HepG2 (cell line): ENCODE data around the gene UBC. TPM values are rescaled to one million over a fixed set of nuclear protein-coding genes. Genes with fewer than 3 reads are reported as not detected.

ENCODE experiments used
- FOXA3 ChIP-seq: IDR thresholded peaks from 2 replicates; pipeline ENCODE4 v1.6.1; 2016; ENCODE audit warnings: missing genetic modification reagents, missing compliant biosample characterization
- NFATC3 ChIP-seq: sonication (generic); formaldehyde crosslinking; IDR thresholded peaks from 2 replicates; pipeline ENCODE4 v1.5.1; 2020; ENCODE audit warnings: mild to moderate bottlenecking, missing genetic modification reagents
- RAD51 ChIP-seq: fragments of 450-650 bp; IDR thresholded peaks from 2 replicates; pipeline ENCODE4 v1.6.1; 2016; ENCODE audit warnings: borderline replicate concordance
- TBX3 ChIP-seq: fragments of 450-650 bp; IDR thresholded peaks from 2 replicates; pipeline ENCODE4 v1.6.1; 2017; ENCODE audit warnings: antibody characterized with exemption, mild to moderate bottlenecking, inconsistent platforms, borderline replicate concordance
- XBP1 ChIP-seq: sonication (generic); formaldehyde crosslinking; IDR thresholded peaks from 2 replicates; pipeline ENCODE4 v1.5.0; 2020; ENCODE audit warnings: missing genetic modification reagents
- ZBTB3 ChIP-seq: sonication (generic); formaldehyde crosslinking; IDR thresholded peaks from 2 replicates; pipeline ENCODE4 v1.4.0; 2020; ENCODE audit warnings: low read depth, mild to moderate bottlenecking, moderate library complexity, missing genetic modification reagents, borderline replicate concordance
- ZNF264 ChIP-seq: sonication (generic); formaldehyde crosslinking; IDR thresholded peaks from 2 replicates; pipeline ENCODE4 v1.4.0; 2020; ENCODE audit warnings: missing genetic modification reagents
- ZNF382 ChIP-seq: sonication (generic); formaldehyde crosslinking; IDR thresholded peaks from 2 replicates; pipeline ENCODE4 v1.5.0; 2020; ENCODE audit warnings: missing genetic modification reagents, mild to moderate bottlenecking, borderline replicate concordance
- ZNF513 ChIP-seq: sonication (generic); formaldehyde crosslinking; conservative IDR thresholded peaks from 2 replicates; pipeline ENCODE4 v1.5.0; 2020; ENCODE audit warnings: missing genetic modification reagents
- ZNF570 ChIP-seq: sonication (generic); formaldehyde crosslinking; IDR thresholded peaks from 2 replicates; pipeline ENCODE4 v1.4.0; 2020; ENCODE audit warnings: mild to moderate bottlenecking, missing genetic modification reagents, borderline replicate concordance
- ZNF788 ChIP-seq: sonication (generic); formaldehyde crosslinking; IDR thresholded peaks from 2 replicates; pipeline ENCODE4 v1.5.0; 2020; ENCODE audit warnings: mild to moderate bottlenecking, missing genetic modification reagents, borderline replicate concordance
- polyA plus RNA-seq, 8 experiments: library from polyadenylated mRNA; depleted of rRNA in 3 of 8; stranded (reverse) in 7 of 8; unstranded in 1 of 8; fragments of >200 nt; fragmentation: Illumina TruSeq in 4 of 8; extraction: Trizol in 4 of 8; gene quantifications; 2 replicates each; pipeline versions ENCODE4 v1.2.1 to v1.2.3, GENCODE V29; 2011 to 2016; ENCODE audit warnings: low read depth in 4 of 8, missing spikeins in 1 of 8, mixed read lengths in 1 of 8; ENCODE audit not compliant: insufficient read depth in 1 of 8
- total RNA-seq, 5 experiments: library from RNA; depleted of rRNA; stranded (reverse); fragments of >200 nt; fragmentation: Illumina TruSeq; extraction: Trizol; gene quantifications; 2 replicates each; pipeline ENCODE4 v1.2.3, GENCODE V29; 2016; ENCODE audit warnings: low read depth in 1 of 5
- TF ChIP-seq, protein P1 (sequence below), 2 experiments: fragments of 450-650 bp in 1 of 2; sonication (generic) in 1 of 2; formaldehyde crosslinking in 1 of 2; IDR thresholded peaks; 2 replicates each; pipeline versions ENCODE4 v1.6.1 to v1.8.0; 2016 to 2022; ENCODE audit warnings: antibody characterized with exemption in 1 of 2, mild to moderate bottlenecking in 1 of 2, missing genetic modification reagents in 1 of 2
- TF ChIP-seq, protein P2 (sequence below): sonication (generic); formaldehyde crosslinking; IDR thresholded peaks from 2 replicates; pipeline ENCODE4 v1.5.0; 2020; ENCODE audit warnings: mild to moderate bottlenecking, missing genetic modification reagents
- TF ChIP-seq, protein P3 (sequence below): IDR thresholded peaks from 2 replicates; pipeline ENCODE4 v1.6.1; 2016; ENCODE audit warnings: missing compliant biosample characterization, missing genetic modification reagents, borderline replicate concordance

UBC gene
- total and polyA plus RNA-seq, 2 of the 13 experiments (the other 11 are each of a cell fraction or from before 2014, with no cell fraction given), result 805 to 1,432 TPM

- TF ChIP-seq, protein P1, sequence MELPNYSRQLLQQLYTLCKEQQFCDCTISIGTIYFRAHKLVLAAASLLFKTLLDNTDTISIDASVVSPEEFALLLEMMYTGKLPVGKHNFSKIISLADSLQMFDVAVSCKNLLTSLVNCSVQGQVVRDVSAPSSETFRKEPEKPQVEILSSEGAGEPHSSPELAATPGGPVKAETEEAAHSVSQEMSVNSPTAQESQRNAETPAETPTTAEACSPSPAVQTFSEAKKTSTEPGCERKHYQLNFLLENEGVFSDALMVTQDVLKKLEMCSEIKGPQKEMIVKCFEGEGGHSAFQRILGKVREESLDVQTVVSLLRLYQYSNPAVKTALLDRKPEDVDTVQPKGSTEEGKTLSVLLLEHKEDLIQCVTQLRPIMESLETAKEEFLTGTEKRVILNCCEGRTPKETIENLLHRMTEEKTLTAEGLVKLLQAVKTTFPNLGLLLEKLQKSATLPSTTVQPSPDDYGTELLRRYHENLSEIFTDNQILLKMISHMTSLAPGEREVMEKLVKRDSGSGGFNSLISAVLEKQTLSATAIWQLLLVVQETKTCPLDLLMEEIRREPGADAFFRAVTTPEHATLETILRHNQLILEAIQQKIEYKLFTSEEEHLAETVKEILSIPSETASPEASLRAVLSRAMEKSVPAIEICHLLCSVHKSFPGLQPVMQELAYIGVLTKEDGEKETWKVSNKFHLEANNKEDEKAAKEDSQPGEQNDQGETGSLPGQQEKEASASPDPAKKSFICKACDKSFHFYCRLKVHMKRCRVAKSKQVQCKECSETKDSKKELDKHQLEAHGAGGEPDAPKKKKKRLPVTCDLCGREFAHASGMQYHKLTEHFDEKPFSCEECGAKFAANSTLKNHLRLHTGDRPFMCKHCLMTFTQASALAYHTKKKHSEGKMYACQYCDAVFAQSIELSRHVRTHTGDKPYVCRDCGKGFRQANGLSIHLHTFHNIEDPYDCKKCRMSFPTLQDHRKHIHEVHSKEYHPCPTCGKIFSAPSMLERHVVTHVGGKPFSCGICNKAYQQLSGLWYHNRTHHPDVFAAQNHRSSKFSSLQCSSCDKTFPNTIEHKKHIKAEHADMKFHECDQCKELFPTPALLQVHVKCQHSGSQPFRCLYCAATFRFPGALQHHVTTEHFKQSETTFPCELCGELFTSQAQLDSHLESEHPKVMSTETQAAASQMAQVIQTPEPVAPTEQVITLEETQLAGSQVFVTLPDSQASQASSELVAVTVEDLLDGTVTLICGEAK (IDR thresholded peaks at IDR 0.05), result no peak
- TF ChIP-seq, protein P1 (CRISPR knock-in tag; IDR thresholded peaks at IDR 0.05), result no peak
- TF ChIP-seq ZNF382 (CRISPR knock-in tag), result no peak
- no peak for TF ChIP-seq ZBTB3 (CRISPR knock-in tag)
- TF ChIP-seq FOXA3 (CRISPR knock-in tag), result no peak
- no peak for TF ChIP-seq ZNF264 (CRISPR knock-in tag)
- TF ChIP-seq, protein P2, sequence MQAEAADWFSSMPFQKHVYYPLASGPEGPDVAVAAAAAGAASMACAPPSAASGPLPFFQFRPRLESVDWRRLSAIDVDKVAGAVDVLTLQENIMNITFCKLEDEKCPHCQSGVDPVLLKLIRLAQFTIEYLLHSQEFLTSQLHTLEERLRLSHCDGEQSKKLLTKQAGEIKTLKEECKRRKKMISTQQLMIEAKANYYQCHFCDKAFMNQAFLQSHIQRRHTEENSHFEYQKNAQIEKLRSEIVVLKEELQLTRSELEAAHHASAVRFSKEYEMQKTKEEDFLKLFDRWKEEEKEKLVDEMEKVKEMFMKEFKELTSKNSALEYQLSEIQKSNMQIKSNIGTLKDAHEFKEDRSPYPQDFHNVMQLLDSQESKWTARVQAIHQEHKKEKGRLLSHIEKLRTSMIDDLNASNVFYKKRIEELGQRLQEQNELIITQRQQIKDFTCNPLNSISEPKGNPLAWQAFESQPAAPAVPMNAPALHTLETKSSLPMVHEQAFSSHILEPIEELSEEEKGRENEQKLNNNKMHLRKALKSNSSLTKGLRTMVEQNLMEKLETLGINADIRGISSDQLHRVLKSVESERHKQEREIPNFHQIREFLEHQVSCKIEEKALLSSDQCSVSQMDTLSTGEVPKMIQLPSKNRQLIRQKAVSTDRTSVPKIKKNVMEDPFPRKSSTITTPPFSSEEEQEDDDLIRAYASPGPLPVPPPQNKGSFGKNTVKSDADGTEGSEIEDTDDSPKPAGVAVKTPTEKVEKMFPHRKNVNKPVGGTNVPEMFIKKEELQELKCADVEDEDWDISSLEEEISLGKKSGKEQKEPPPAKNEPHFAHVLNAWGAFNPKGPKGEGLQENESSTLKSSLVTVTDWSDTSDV (CRISPR knock-in tag), result no peak
- TF ChIP-seq XBP1, result no peak
- no peak for TF ChIP-seq TBX3
- TF ChIP-seq, protein P3, sequence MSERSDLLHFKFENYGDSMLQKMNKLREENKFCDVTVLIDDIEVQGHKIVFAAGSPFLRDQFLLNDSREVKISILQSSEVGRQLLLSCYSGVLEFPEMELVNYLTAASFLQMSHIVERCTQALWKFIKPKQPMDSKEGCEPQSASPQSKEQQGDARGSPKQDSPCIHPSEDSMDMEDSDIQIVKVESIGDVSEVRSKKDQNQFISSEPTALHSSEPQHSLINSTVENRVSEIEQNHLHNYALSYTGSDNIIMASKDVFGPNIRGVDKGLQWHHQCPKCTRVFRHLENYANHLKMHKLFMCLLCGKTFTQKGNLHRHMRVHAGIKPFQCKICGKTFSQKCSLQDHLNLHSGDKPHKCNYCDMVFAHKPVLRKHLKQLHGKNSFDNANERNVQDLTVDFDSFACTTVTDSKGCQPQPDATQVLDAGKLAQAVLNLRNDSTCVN, result no peak
- no peak for TF ChIP-seq ZNF570 (CRISPR knock-in tag)
- TF ChIP-seq ZNF788, result peak; percentile 18; the same call in 1 of the 2 replicates
- no peak for TF ChIP-seq RAD51
- no peak for TF ChIP-seq ZNF513 (CRISPR knock-in tag)
- TF ChIP-seq NFATC3 (CRISPR knock-in tag), result 0 out of 2 replicates have a peak, but pooled peaks have one; percentile 38
Observed at GRCh38 chr12:124898200-124898922, 16.1 kb downstream of the UBC start (continued).
